Inflammatory macrophage (primary cell): ENCODE data around the gene NUP54.

Source experiments
- DNase-seq, 2 donors: peaks; one replicate each; pipeline ENCODE4 v3.0.0-alpha.2; 2020 to 2022

NUP54 gene

GRCh38 chr4:76072760-76073159 lies 75.4 kb downstream of the NUP54 start:
- no peak for DNase-seq

GRCh38 chr4:76067652-76068286 lies 80.4 kb downstream of the NUP54 start:
- DNase-seq: peak; percentile 83 to 86

- no peak for DNase-seq
Measured at GRCh38 chr4:76066546-76066945, 81.7 kb downstream of the NUP54 start.
